Endothelial cell of umbilical vein (primary cell): ENCODE data around the gene WFDC6. TPM values are rescaled to one million over a fixed set of nuclear protein-coding genes. Genes with fewer than 3 reads are reported as not detected.

Source experiments
- BruUV-seq: library from RNA; stranded (reverse); fragments of 400-500 nt; replicated peaks from 2 replicates; lab custom pipeline; 2021; lab: Mats Ljungman, UMichigan
- CTCF ChIA-PET: fragments of 300-600, 350-600 bp; sonication (Branson Sonifier 250); formaldehyde crosslinking; loops from one replicate; lab custom pipeline; 2021; ENCODE audit warnings: antibody characterized with exemption, inconsistent platforms; lab: Charles Lee
- POLR2A ChIA-PET: fragments of 300-600, 350-600 bp; sonication (Branson Sonifier 250); formaldehyde crosslinking; loops from one replicate; lab custom pipeline; 2021; ENCODE audit warnings: antibody characterized with exemption, inconsistent platforms; lab: Charles Lee
- DNase-seq: peaks from one replicate; pipeline ENCODE4 v3.0.0-alpha.2; 2011; ENCODE audit warnings: low read depth, low spot score
- FAIRE-seq: peaks from 2 replicates; lab custom pipeline; 2011; peaks lifted over from hg19 to GRCh38; lab: Jason Lieb, UNC
- H2AFZ ChIP-seq: 2 replicates; pipeline ENCODE4 v1.6.0; 2012; ENCODE audit warnings: low read depth, low read length, control low read depth, inconsistent platforms
- H3K27ac ChIP-seq: 2 replicates; pipeline ENCODE4 v1.5.1; 2011; ENCODE audit warnings: low read depth, mild to moderate bottlenecking, control low read depth, low read length, moderate library complexity; ENCODE audit not compliant: insufficient read depth
- H3K27me3 ChIP-seq, 2 experiments: 2 replicates each; pipeline versions ENCODE4 v1.6.0 to v1.6.1; 2011; ENCODE audit warnings: low read length in 2 of 2, mixed read lengths in 1 of 2; ENCODE audit not compliant: control insufficient read depth in 2 of 2, insufficient read depth in 2 of 2
- H3K36me3 ChIP-seq, 2 experiments: 2 replicates in 1 of 2; 3 replicates in 1 of 2; pipeline ENCODE4 v1.5.1; 2011; ENCODE audit warnings: low read length in 2 of 2, mild to moderate bottlenecking in 1 of 2, moderate library complexity in 1 of 2; ENCODE audit not compliant: control insufficient read depth in 2 of 2, insufficient read depth in 2 of 2; ENCODE audit errors: extremely low read depth in 1 of 2
- H3K4me1 ChIP-seq: 3 replicates; pipeline ENCODE4 v1.5.1; 2011; ENCODE audit warnings: mild to moderate bottlenecking, low read length; ENCODE audit not compliant: control insufficient read depth, insufficient read depth; ENCODE audit errors: extremely low read depth
- H3K4me2 ChIP-seq: 2 replicates; pipeline ENCODE4 v1.6.1; 2011; ENCODE audit warnings: low read length, control low read depth, mixed read lengths; ENCODE audit not compliant: insufficient read depth
- H3K4me3 ChIP-seq, 3 experiments: fragments of 200-600 bp in 1 of 3; sonication (generic), shearing (Covaris generic) in 1 of 3; replicated peaks in 1 of 3; 2 replicates each; pipeline ENCODE4 v1.5.1; 2011 to 2016; ENCODE audit warnings: control low read depth in 3 of 3, low read length in 3 of 3, mild to moderate bottlenecking in 2 of 3, inconsistent platforms in 1 of 3, low read depth in 1 of 3, moderate library complexity in 1 of 3; ENCODE audit not compliant: insufficient read depth in 1 of 3
- H3K79me2 ChIP-seq: 2 replicates; pipeline ENCODE4 v1.6.0; 2012; ENCODE audit warnings: low read length, inconsistent platforms; ENCODE audit not compliant: control insufficient read depth, insufficient read depth
- H3K9ac ChIP-seq: replicated peaks from 2 replicates; pipeline ENCODE3; 2011; ENCODE audit warnings: low read length, control low read depth; ENCODE audit not compliant: insufficient read depth; ENCODE audit errors: extremely low read depth
- H3K9me1 ChIP-seq: replicated peaks from 3 replicates; pipeline ENCODE4 v1.6.0; 2011; ENCODE audit warnings: mild to moderate bottlenecking, low read length; ENCODE audit not compliant: control insufficient read depth, insufficient read depth; ENCODE audit errors: extremely low read depth
- H3K9me3 ChIP-seq: replicated peaks from 2 replicates; pipeline ENCODE4 v1.5.1; 2012; ENCODE audit warnings: low read length, inconsistent platforms; ENCODE audit not compliant: control insufficient read depth, insufficient read depth
- H4K20me1 ChIP-seq: replicated peaks from 2 replicates; pipeline ENCODE3; 2011; ENCODE audit warnings: mild to moderate bottlenecking, low read length; ENCODE audit not compliant: control insufficient read depth, insufficient read depth; ENCODE audit errors: extremely low read depth
- CTCF ChIP-seq, 2 donors: IDR thresholded peaks; 1 replicate in 1 of 2; 2 replicates in 1 of 2; pipeline ENCODE4 v1.5.1; 2011; ENCODE audit warnings: low read length in 2 of 2, mild to moderate bottlenecking in 2 of 2, moderate library complexity in 2 of 2, control low read depth in 1 of 2, inconsistent platforms in 1 of 2, low read depth in 1 of 2; ENCODE audit not compliant: insufficient read depth in 1 of 2; ENCODE audit errors: extremely low read depth in 1 of 2
- EZH2 ChIP-seq: IDR thresholded peaks from 2 replicates; pipeline ENCODE4 v1.6.1; 2012; ENCODE audit warnings: borderline replicate concordance, low read depth, mild to moderate bottlenecking, moderate library complexity, low read length, inconsistent platforms; ENCODE audit not compliant: severe bottlenecking
- FOS ChIP-seq: IDR thresholded peaks from 2 replicates; pipeline ENCODE4 v1.6.1; 2011; ENCODE audit warnings: mild to moderate bottlenecking, low read length, moderate library complexity, borderline replicate concordance; ENCODE audit not compliant: insufficient read depth
- GATA2 ChIP-seq: IDR thresholded peaks from 2 replicates; pipeline ENCODE4 v1.7.0; 2011; ENCODE audit warnings: low read depth, mild to moderate bottlenecking, moderate library complexity, mixed read lengths, low read length; ENCODE audit not compliant: insufficient read length, insufficient read depth
- JUN ChIP-seq: IDR thresholded peaks from 2 replicates; pipeline ENCODE4 v1.6.1; 2011; ENCODE audit warnings: borderline replicate concordance, low read depth; ENCODE audit not compliant: insufficient read length, insufficient read depth
- MYC ChIP-seq: IDR thresholded peaks from one replicate; pipeline ENCODE4 v1.6.1; 2011; ENCODE audit warnings: mild to moderate bottlenecking, low read depth, low read length
- POLR2A ChIP-seq: IDR thresholded peaks from 2 replicates; pipeline ENCODE4 v1.6.1; 2012; ENCODE audit warnings: low read depth, mild to moderate bottlenecking, control low read depth, low read length
- POLR2AphosphoS5 ChIP-seq: IDR thresholded peaks from 2 replicates; pipeline ENCODE4 v1.6.1; 2012; ENCODE audit warnings: low read depth, mild to moderate bottlenecking, control low read depth, low read length, moderate library complexity; ENCODE audit not compliant: insufficient read depth
- dilution Hi-C: fragments of 300-500 bp; cut with MboI; formaldehyde crosslinking; loops from one replicate; pipeline ENCODE4 v1.15.0; 2019; ENCODE audit warnings: low sequenced_read_pairs; ENCODE audit not compliant: extremely low pct_ligation_motif_present
- intact Hi-C: fragments of 100-400 bp; cut with micrococcal nuclease; formaldehyde crosslinking; loops from one replicate; pipeline ENCODE4 v1.10.0; 2022
- polyA plus RNA-seq, 4 experiments: library from polyadenylated mRNA; depleted of rRNA in 3 of 4; stranded (reverse) in 3 of 4; unstranded in 1 of 4; fragments of >200 nt; gene quantifications; 2 replicates each; pipeline versions ENCODE4 v1.2.1 to v1.2.3, GENCODE V29; 2011 to 2012; ENCODE audit warnings: missing spikeins in 1 of 4
- total RNA-seq: library from RNA; stranded (reverse); gene quantifications from 2 replicates; pipeline ENCODE4 v1.2.3, GENCODE V29; 2021
- TF ChIP-seq, protein P1 (sequence below): IDR thresholded peaks from 2 replicates; pipeline ENCODE4 v1.6.1; 2011; ENCODE audit not compliant: insufficient read depth, insufficient read length

WFDC6 gene
- total and polyA plus RNA-seq, 2 donors (not counting 3 experiments of a cell fraction or from before 2014, with no cell fraction given): not detected

DNA sequence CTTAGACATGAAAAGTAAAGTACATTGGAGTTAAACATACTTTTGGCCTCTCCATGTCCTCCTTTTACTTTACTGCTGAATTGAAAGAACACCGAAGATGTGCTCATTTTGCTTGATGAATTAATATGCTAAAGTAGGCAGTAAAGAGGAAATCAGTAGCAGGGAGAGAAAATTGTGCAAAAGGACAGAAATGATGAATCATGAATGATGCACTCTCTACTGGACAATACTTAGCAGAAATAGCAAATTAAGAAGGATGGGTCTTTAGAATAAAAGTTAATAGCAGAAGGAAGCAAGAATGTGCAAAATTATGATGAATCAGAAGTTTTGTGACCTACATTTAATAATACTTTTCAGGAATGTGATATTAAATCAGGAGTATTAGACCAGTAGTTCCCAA is 15.5 kb downstream of the WFDC6 start:
- Histone ChIP-seq H3K4me2 (no peak overlapping the region), H4K20me1 (no peaks in the 10 kb centered on the region), H3K9ac (no peak overlapping the region), H3K4me3 (no peak overlapping the region), H3K27ac (no peak overlapping the region), H2AFZ (no peak overlapping the region), H3K4me1 (no peaks in the 10 kb centered on the region), H3K27me3 (no peaks in the 10 kb centered on the region), H3K9me3 (no peaks in the 10 kb centered on the region), H3K79me2 (no peaks in the 10 kb centered on the region), H3K9me1 (no peaks in the 10 kb centered on the region), H3K36me3 (no peaks in the 10 kb centered on the region)
- FAIRE-seq: no peak
- no peak for TF ChIP-seq POLR2A
- TF ChIP-seq FOS: no peak
- TF ChIP-seq MYC: no peak
- no peak for TF ChIP-seq GATA2
- TF ChIP-seq JUN: no peak
- no peak for TF ChIP-seq EZH2
- TF ChIP-seq, protein P1, sequence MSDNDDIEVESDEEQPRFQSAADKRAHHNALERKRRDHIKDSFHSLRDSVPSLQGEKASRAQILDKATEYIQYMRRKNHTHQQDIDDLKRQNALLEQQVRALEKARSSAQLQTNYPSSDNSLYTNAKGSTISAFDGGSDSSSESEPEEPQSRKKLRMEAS: no peak
- no peak for TF ChIP-seq POLR2AphosphoS5
- no peak for TF ChIP-seq CTCF (IDR thresholded peaks at IDR 0.05; ENCODE audit: extremely low read depth in 1 of 2, insufficient read depth in 1 of 2, low read depth in 1 of 2, low read length in 2 of 2)
- BruUV-seq: no TSS peak
- intact Hi-C loops (no loop called here), dilution Hi-C loops (no loop called here)
- POLR2A ChIA-PET: no interaction called here
- DNase-seq: no peak
- CTCF ChIA-PET: no interaction called here
